HepG2 (cell line): Measurements from ENCODE around the gene APOL2. TPM values are rescaled to one million over a fixed set of nuclear protein-coding genes. Genes with fewer than 3 reads are reported as not detected.

Experiments
- ATAC-seq: fragments of 200-7000 bp; cut with Tn5 transposase; 3 replicates; pipeline ENCODE4 v1.9.1; 2020; ENCODE audit warnings: mild to moderate bottlenecking, moderate library complexity
- Bru-seq: library from RNA; stranded (reverse); fragments of 400-500 nt; gene quantifications from one replicate; lab custom pipeline; 2021; lab: Mats Ljungman, UMichigan
- BruChase-seq, 2 experiments: library from RNA; stranded (reverse); fragments of 400-500 nt; gene quantifications; one replicate each; lab custom pipeline; 2021; lab: Mats Ljungman, UMichigan
- BruUV-seq: library from RNA; stranded (reverse); fragments of 400-500 nt; replicated peaks from 2 replicates; lab custom pipeline; 2021; lab: Mats Ljungman, UMichigan
- CTCF ChIA-PET: fragments of 300-600 bp; formaldehyde crosslinking; extraction: SDS; loops from one replicate; lab custom pipeline; 2021; ENCODE audit warnings: low total read pairs, inconsistent platforms, low intra/inter-chr PET ratio; lab: Yijun Ruan, JAX
- POLR2A ChIA-PET: fragments of 350-600 bp; sonication (Branson Sonifier 250); formaldehyde crosslinking; loops from one replicate; lab custom pipeline; 2020; ENCODE audit warnings: antibody characterized with exemption, inconsistent platforms; lab: Yijun Ruan, JAX
- DNase-seq: peaks from one replicate; pipeline ENCODE4 v3.0.0-alpha.2; 2015; ENCODE audit warnings: low spot score
- FAIRE-seq: peaks from 3 replicates; lab custom pipeline; 2011; peaks lifted over from hg19 to GRCh38; lab: Jason Lieb, UNC
- H2AFZ ChIP-seq: one replicate; pipeline ENCODE4 v1.6.1; 2011; ENCODE audit warnings: low read length, inconsistent platforms
- H3K27ac ChIP-seq: fragments of 300-600 bp; 3 replicates; pipeline ENCODE4 v1.8.0; 2011; ENCODE audit warnings: mixed run types, mild to moderate bottlenecking, mixed read lengths, low read length, inconsistent platforms; ENCODE audit not compliant: insufficient read depth; ENCODE audit errors: extremely low read length
- H3K27me3 ChIP-seq, 2 experiments: fragments of 200-600 bp in 1 of 2; 2 replicates in 1 of 2; 3 replicates in 1 of 2; pipeline versions ENCODE4 v1.6.0 to v1.8.0; 2011; ENCODE audit warnings: low read length in 2 of 2, mild to moderate bottlenecking in 2 of 2, moderate library complexity in 2 of 2, inconsistent platforms in 1 of 2; ENCODE audit not compliant: insufficient read depth in 2 of 2, control insufficient read depth in 1 of 2
- H3K36me3 ChIP-seq, 2 experiments: fragments of 200-600 bp in 1 of 2; replicated peaks in 1 of 2; 2 replicates in 1 of 2; 3 replicates in 1 of 2; pipeline versions ENCODE4 v1.5.1 to v1.8.0; 2011; ENCODE audit warnings: low read length in 2 of 2, inconsistent platforms in 1 of 2; ENCODE audit not compliant: insufficient read depth in 2 of 2, control insufficient read depth in 1 of 2
- H3K4me1 ChIP-seq: 2 replicates; pipeline ENCODE4 v1.5.1; 2012; ENCODE audit warnings: low read length, inconsistent platforms; ENCODE audit not compliant: insufficient read depth
- H3K4me2 ChIP-seq: 2 replicates; pipeline ENCODE4 v1.6.0; 2011; ENCODE audit warnings: low read depth, low read length, inconsistent platforms
- H3K4me3 ChIP-seq, 3 experiments: fragments of 200-600 bp in 1 of 3; sonication (generic), shearing (Covaris generic) in 1 of 3; replicated peaks in 1 of 3; 2 replicates each; pipeline ENCODE4 v1.5.1; 2011 to 2016; ENCODE audit warnings: low read length in 3 of 3, inconsistent platforms in 2 of 3, low read depth in 2 of 3, mild to moderate bottlenecking in 2 of 3, control low read depth in 1 of 3, mixed read lengths in 1 of 3; ENCODE audit not compliant: insufficient read depth in 1 of 3
- H3K79me2 ChIP-seq: one replicate; pipeline ENCODE4 v1.6.1; 2011; ENCODE audit warnings: low read length, inconsistent platforms; ENCODE audit not compliant: insufficient read depth
- H3K9ac ChIP-seq: 2 replicates; pipeline ENCODE4 v1.6.0; 2011; ENCODE audit warnings: mild to moderate bottlenecking, low read depth, low read length, inconsistent platforms; ENCODE audit not compliant: insufficient read depth
- H3K9me3 ChIP-seq: 2 replicates; pipeline ENCODE4 v1.5.1; 2012; ENCODE audit warnings: mild to moderate bottlenecking, low read length
- H4K20me1 ChIP-seq: 2 replicates; pipeline ENCODE4 v1.6.0; 2011; ENCODE audit warnings: inconsistent platforms, mild to moderate bottlenecking, low read length, moderate library complexity; ENCODE audit not compliant: insufficient read depth
- MAFF ChIP-seq: IDR thresholded peaks from 2 replicates; pipeline ENCODE4 v1.6.1; 2011; ENCODE audit warnings: low read depth, low read length, improper control_type of control experiment
- PCBP2 ChIP-seq: fragments of 200-400 bp; formaldehyde crosslinking; optimal IDR thresholded peaks from 2 replicates; pipeline ENCODE3; 2018; ENCODE audit warnings: low read length, low read depth; ENCODE audit not compliant: poor library complexity, severe bottlenecking
- REPIN1 ChIP-seq: sonication (generic); formaldehyde crosslinking; IDR thresholded peaks from 2 replicates; pipeline ENCODE4 v1.8.0; 2022; ENCODE audit warnings: missing genetic modification reagents, low read depth, mild to moderate bottlenecking, borderline replicate concordance
- SAP130 ChIP-seq: IDR thresholded peaks from 2 replicates; pipeline ENCODE4 v1.6.1; 2016; ENCODE audit warnings: low read depth
- WGBS: methylation state at CpG from one replicate; pipeline ENCODE4 v1.1.6; 2017; ENCODE audit warnings: low lambda C conversion rate; 5-methylcytosine and 5-hydroxymethylcytosine counted together
- in situ Hi-C: cut with HindIII; loops from 2 replicates; pipeline ENCODE4 v1.10.0; 2017; ENCODE audit warnings: low pct_unique_long_range_greater_than_20kb; ENCODE audit not compliant: extremely low pct_ligation_motif_present
- intact Hi-C: fragments of 100-400 bp; cut with micrococcal nuclease; formaldehyde crosslinking; loops from one replicate; pipeline ENCODE4 v1.10.0; 2022; ENCODE audit not compliant: unreplicated experiment
- long read RNA-seq, 2 experiments: library from RNA in 1 of 2; library from polyadenylated mRNA in 1 of 2; stranded (forward) in 1 of 2; unstranded in 1 of 2; transcript quantifications; one replicate each; pipeline ENCODE4 v2.0.0, GENCODE V29; 2019 to 2022
- polyA minus RNA-seq, 3 experiments: library from RNA; depleted of rRNA, polyadenylated mRNA; stranded (reverse); fragments of >200 nt; gene quantifications; 2 replicates each; pipeline ENCODE4 v1.2.3, GENCODE V29; 2011; ENCODE audit warnings: low replicate concordance in 1 of 3
- polyA plus RNA-seq, 8 experiments: library from polyadenylated mRNA; depleted of rRNA in 3 of 8; stranded (reverse) in 7 of 8; unstranded in 1 of 8; fragments of >200 nt; fragmentation: Illumina TruSeq in 4 of 8; extraction: Trizol in 4 of 8; gene quantifications; 2 replicates each; pipeline versions ENCODE4 v1.2.1 to v1.2.3, GENCODE V29; 2011 to 2016; ENCODE audit warnings: low read depth in 4 of 8, missing spikeins in 1 of 8, mixed read lengths in 1 of 8; ENCODE audit not compliant: insufficient read depth in 1 of 8
- total RNA-seq, 5 experiments: library from RNA; depleted of rRNA; stranded (reverse); fragments of >200 nt; fragmentation: Illumina TruSeq; extraction: Trizol; gene quantifications; 2 replicates each; pipeline ENCODE4 v1.2.3, GENCODE V29; 2016; ENCODE audit warnings: low read depth in 1 of 5
- TF ChIP-seq, protein P1 (sequence below): sonication (generic); formaldehyde crosslinking; IDR thresholded peaks from 2 replicates; pipeline ENCODE4 v1.4.0; 2020; ENCODE audit warnings: missing genetic modification reagents, low read depth, mild to moderate bottlenecking, borderline replicate concordance
- TF ChIP-seq, protein P2 (sequence below), 2 experiments: sonication (generic) in 1 of 2; formaldehyde crosslinking in 1 of 2; IDR thresholded peaks; 2 replicates each; pipeline versions ENCODE4 v1.5.1 to v1.6.1; 2011 to 2020; ENCODE audit warnings: borderline replicate concordance in 1 of 2, low read depth in 1 of 2, low read length in 1 of 2, mild to moderate bottlenecking in 1 of 2, missing genetic modification reagents in 1 of 2, moderate library complexity in 1 of 2
- TF ChIP-seq, protein P3 (sequence below): sonication (generic); formaldehyde crosslinking; IDR thresholded peaks from 2 replicates; pipeline ENCODE4 v1.5.0; 2020; ENCODE audit warnings: mild to moderate bottlenecking, missing genetic modification reagents, borderline replicate concordance

APOL2 gene, protein sequence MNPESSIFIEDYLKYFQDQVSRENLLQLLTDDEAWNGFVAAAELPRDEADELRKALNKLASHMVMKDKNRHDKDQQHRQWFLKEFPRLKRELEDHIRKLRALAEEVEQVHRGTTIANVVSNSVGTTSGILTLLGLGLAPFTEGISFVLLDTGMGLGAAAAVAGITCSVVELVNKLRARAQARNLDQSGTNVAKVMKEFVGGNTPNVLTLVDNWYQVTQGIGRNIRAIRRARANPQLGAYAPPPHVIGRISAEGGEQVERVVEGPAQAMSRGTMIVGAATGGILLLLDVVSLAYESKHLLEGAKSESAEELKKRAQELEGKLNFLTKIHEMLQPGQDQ
- total RNA-seq (2016; rRNA removed; fragmentation: Illumina TruSeq; extraction: Trizol) (28.7 and 34.3 TPM in 2 replicates), polyA plus RNA-seq (2011; rRNA removed) (51.2 and 94.4 TPM in 2 replicates), polyA minus RNA-seq (2011; rRNA and poly(A)+ RNA removed; ENCODE audit: low replicate concordance) (34.5 and 120 TPM in 2 replicates), Bru-seq, nascent RNA (percentile 89 among the genes with signal in this experiment), BruChase-seq, experiment 1, labeled RNA remaining after a 6-hour chase (percentile 74 among the genes with signal in this experiment), BruChase-seq, experiment 2, labeled RNA remaining after a 2-hour chase (percentile 84 among the genes with signal in this experiment)
- total RNA-seq (2016; cell fraction: cytosol; rRNA removed; fragmentation: Illumina TruSeq; extraction: Trizol; ENCODE audit: low read depth) = 2.5 and 3.6 TPM in 2 replicates
- 27.0 and 29.3 TPM in 2 replicates for total RNA-seq (2016; cell fraction: insoluble cytoplasmic fraction; rRNA removed; fragmentation: Illumina TruSeq; extraction: Trizol)
- total RNA-seq (2016; cell fraction: membrane; rRNA removed; fragmentation: Illumina TruSeq; extraction: Trizol) = 8.2 and 9.0 TPM in 2 replicates
- 16.8 and 21.4 TPM in 2 replicates for total RNA-seq (2016; cell fraction: nucleus; rRNA removed; fragmentation: Illumina TruSeq; extraction: Trizol)
- 53.4 and 72.6 TPM in 2 replicates for polyA plus RNA-seq (2011; cell fraction: cytosol; rRNA removed)
- polyA plus RNA-seq (2011; cell fraction: nucleus; rRNA removed) = 195 and 245 TPM in 2 replicates
- 58.3 and 88.7 TPM in 2 replicates for polyA plus RNA-seq (2012)
- polyA plus RNA-seq (2016; cell fraction: cytosol; fragmentation: Illumina TruSeq; extraction: Trizol; ENCODE audit: low read depth) = 1.8 TPM in 2 replicates
- 20.2 and 26.3 TPM in 2 replicates for polyA plus RNA-seq (2016; cell fraction: insoluble cytoplasmic fraction; fragmentation: Illumina TruSeq; extraction: Trizol; ENCODE audit: low read depth)
- 4.4 and 5.1 TPM in 2 replicates for polyA plus RNA-seq (2016; cell fraction: membrane; fragmentation: Illumina TruSeq; extraction: Trizol; ENCODE audit: low read depth)
- polyA plus RNA-seq (2016; cell fraction: nucleus; fragmentation: Illumina TruSeq; extraction: Trizol; ENCODE audit: insufficient read depth, low read depth) = 31.6 and 34.2 TPM in 2 replicates
- polyA minus RNA-seq (2011; cell fraction: cytosol; rRNA and poly(A)+ RNA removed) = 39.4 and 67.2 TPM in 2 replicates
- polyA minus RNA-seq (2011; cell fraction: nucleus; rRNA and poly(A)+ RNA removed) = 44.7 and 77.3 TPM in 2 replicates
- long read RNA-seq, experiment 1, transcript APOL2-202 (5 exons, 2,551 nt) = major isoform, 13 of 66 reads
- long read RNA-seq, experiment 1, partial matches to known transcripts = 0 of 66 reads
- long read RNA-seq, experiment 1, other reads (novel, unspliced or antisense) = 51 of 66 reads
- long read RNA-seq, experiment 2, transcript APOL2-202 (5 exons, 2,551 nt) = major isoform, 10 of 26 reads
- long read RNA-seq, experiment 2, partial matches to known transcripts = 1 of 26 reads
- long read RNA-seq, experiment 2, other reads (novel, unspliced or antisense) = 13 of 26 reads

DNA sequence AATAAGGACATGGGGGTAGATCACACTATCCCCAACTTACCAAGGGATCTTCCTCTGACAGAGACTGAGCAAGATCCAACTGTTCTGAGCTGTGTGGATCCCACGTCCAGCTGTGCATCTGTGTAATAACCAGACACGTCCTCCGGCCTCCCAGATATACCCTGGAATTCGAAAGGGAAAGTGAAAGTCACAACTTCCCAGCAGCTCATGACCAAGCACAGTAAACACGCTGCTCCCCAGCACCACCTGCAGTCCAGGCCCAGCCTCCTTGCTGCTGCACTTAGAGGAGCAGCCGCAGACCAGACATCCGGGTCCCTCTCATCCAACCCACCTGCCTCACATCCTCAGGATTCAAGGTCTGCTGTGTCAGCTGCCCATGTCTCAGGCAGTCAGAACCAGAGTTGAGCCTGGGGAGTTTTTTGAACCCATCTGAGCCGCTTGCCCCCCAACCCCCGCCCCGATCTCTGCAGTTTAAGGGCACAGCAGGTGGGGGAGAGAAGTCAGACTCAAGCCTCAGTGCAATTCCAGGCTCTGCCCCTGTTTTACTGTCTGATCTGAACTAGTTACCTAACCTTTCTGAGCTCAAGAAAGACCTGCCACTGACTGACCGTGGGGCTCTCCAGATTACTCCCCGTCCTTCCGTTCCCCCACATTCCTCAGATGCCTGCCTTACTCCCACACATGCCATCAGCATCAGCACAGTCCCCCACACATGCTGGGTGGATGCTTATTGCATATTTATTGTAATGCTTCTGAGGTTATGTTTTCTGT is at the start of gene APOL2:
TSS of gene APOL2 (minus strand) at position 127 of the 771 bp plus-strand sequence. CDS start 6,365 bp downstream, outside the sequence.
- in situ Hi-C loops (loop anchor here (10.0 kb wide), 1 partner anchor 45 kb away; no protein-coding TSS in a partner anchor), intact Hi-C loops (loop anchor here (2.0 to 5.0 kb wide), 2 partner anchors 37 kb away; partner anchors contain the start of gene APOL4)
- Histone ChIP-seq H3K4me2 (peak within 1 kb of the TSS; percentile 94), H2AFZ (peak within 1 kb of the TSS; percentile 12), H3K4me1 (peaks cover 43% of the 10 kb centered on the region), H4K20me1 (0 out of 2 replicates have a peak, but pooled peaks cover 4% of the 10 kb centered on the region), H3K9ac (peak within 1 kb of the TSS; percentile 78), H3K36me3 (peaks cover 5 to 14% of the 10 kb centered on the region in 2 experiments; a peak in 3 of 5 replicates), H3K27me3 (no peaks in the 10 kb centered on the region; a peak in 1 of 5 replicates), H3K79me2 (peaks cover 48% of the 10 kb centered on the region), H3K4me3 (peak within 1 kb of the TSS; percentile 71 to 94 (median 81)), H3K27ac (peak within 1 kb of the TSS; percentile 73), H3K9me3 (no peaks in the 10 kb centered on the region)
- 7% methylated on average over 9 of the region's 13 CpGs for WGBS
- DNase-seq (peak; percentile 94), FAIRE-seq (peak; percentile 94), ATAC-seq (peak; percentile 98)
- no TSS peak for BruUV-seq
- ChIA-PET POLR2A (interaction anchor here (0.9 to 6.1 kb wide), 13 partner anchors 11 to 265 kb away, joined by 3 to 102 read pairs (median 5); partner anchors contain the start of genes APOL1, APOL3 and MYH9), CTCF (interaction anchor here (1.3 kb wide), 1 partner anchor 45 kb away, joined by 4 read pairs; no protein-coding TSS in a partner anchor)
- TF ChIP-seq, protein P1, sequence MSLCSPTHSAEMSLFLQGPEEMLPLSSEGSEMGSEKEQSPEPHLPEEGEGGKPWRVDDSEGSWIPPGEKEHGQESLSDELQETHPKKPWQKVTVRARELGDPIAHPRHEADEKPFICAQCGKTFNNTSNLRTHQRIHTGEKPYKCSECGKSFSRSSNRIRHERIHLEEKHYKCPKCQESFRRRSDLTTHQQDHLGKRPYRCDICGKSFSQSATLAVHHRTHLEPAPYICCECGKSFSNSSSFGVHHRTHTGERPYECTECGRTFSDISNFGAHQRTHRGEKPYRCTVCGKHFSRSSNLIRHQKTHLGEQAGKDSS (CRISPR knock-in tag) = peak; percentile 85; the same call in 1 of the 2 replicates
- peak; percentile 99 for TF ChIP-seq SAP130
- TF ChIP-seq, protein P2, sequence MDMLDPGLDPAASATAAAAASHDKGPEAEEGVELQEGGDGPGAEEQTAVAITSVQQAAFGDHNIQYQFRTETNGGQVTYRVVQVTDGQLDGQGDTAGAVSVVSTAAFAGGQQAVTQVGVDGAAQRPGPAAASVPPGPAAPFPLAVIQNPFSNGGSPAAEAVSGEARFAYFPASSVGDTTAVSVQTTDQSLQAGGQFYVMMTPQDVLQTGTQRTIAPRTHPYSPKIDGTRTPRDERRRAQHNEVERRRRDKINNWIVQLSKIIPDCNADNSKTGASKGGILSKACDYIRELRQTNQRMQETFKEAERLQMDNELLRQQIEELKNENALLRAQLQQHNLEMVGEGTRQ (IDR thresholded peaks at IDR 0.05; ENCODE audit: low read depth, low read length) = 0 out of 2 replicates have a peak, but pooled peaks have one; percentile 7
- TF ChIP-seq, protein P2 (CRISPR knock-in tag; IDR thresholded peaks at IDR 0.05; ENCODE audit: borderline replicate concordance) = no peak
- peak; percentile 86; the same call in 1 of the 2 replicates for TF ChIP-seq REPIN1 (CRISPR knock-in tag)
- TF ChIP-seq, protein P3, sequence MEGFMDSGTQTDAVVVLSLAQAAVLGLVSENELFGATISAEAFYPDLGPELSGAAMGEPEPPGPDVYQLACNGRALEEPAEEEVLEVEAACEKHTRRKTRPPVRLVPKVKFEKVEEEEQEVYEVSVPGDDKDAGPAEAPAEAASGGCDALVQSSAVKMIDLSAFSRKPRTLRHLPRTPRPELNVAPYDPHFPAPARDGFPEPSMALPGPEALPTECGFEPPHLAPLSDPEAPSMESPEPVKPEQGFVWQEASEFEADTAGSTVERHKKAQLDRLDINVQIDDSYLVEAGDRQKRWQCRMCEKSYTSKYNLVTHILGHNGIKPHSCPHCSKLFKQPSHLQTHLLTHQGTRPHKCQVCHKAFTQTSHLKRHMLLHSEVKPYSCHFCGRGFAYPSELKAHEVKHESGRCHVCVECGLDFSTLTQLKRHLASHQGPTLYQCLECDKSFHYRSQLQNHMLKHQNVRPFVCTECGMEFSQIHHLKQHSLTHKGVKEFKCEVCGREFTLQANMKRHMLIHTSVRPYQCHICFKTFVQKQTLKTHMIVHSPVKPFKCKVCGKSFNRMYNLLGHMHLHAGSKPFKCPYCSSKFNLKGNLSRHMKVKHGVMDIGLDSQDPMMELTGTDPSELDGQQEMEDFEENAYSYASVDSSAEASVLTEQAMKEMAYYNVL = peak; percentile 65; the same call in 1 of the 2 replicates
- peak; percentile 63 for TF ChIP-seq MAFF
- no peak for TF ChIP-seq PCBP2
